Liver (tissue), 9 donors: ENCODE data around the gene BLTP2. TPM values are rescaled to one million over a fixed set of nuclear protein-coding genes. Genes with fewer than 3 reads are reported as not detected.

Experiments used
- DNase-seq: peaks from one replicate; pipeline ENCODE4 v3.0.0-alpha.2; 2017; ENCODE audit warnings: low spot score
- H3K27ac ChIP-seq, 2 donors: one replicate each; pipeline ENCODE4 v1.7.0; 2013; ENCODE audit warnings: inconsistent platforms in 2 of 2, low read length in 2 of 2, control low read depth in 1 of 2, low read depth in 1 of 2, mild to moderate bottlenecking in 1 of 2
- H3K27me3 ChIP-seq, 4 donors: one replicate each; pipeline versions ENCODE4 v1.6.1 to v1.7.0; 2013; ENCODE audit warnings: low read length in 3 of 4, inconsistent platforms in 1 of 4, mild to moderate bottlenecking in 1 of 4, moderate library complexity in 1 of 4; ENCODE audit not compliant: control insufficient read depth in 4 of 4, insufficient read depth in 4 of 4
- H3K36me3 ChIP-seq, 4 donors: one replicate each; pipeline versions ENCODE4 v1.6.1 to v1.7.0; 2013; ENCODE audit warnings: low read length in 3 of 4, mild to moderate bottlenecking in 3 of 4, low read depth in 1 of 4, moderate library complexity in 1 of 4; ENCODE audit not compliant: control insufficient read depth in 4 of 4, insufficient read depth in 3 of 4
- H3K4me1 ChIP-seq, 4 donors: one replicate each; pipeline versions ENCODE4 v1.6.1 to v1.7.0; 2013; ENCODE audit warnings: low read length in 3 of 4, mild to moderate bottlenecking in 3 of 4, moderate library complexity in 1 of 4; ENCODE audit not compliant: control insufficient read depth in 4 of 4, insufficient read depth in 4 of 4
- H3K4me3 ChIP-seq, 3 donors: one replicate each; pipeline versions ENCODE4 v1.6.1 to v1.7.0; 2013; ENCODE audit warnings: low read length in 3 of 3, control low read depth in 1 of 3, low read depth in 1 of 3, mild to moderate bottlenecking in 1 of 3
- H3K9ac ChIP-seq, 2 donors: one replicate each; pipeline ENCODE4 v1.7.0; 2013; ENCODE audit warnings: low read length in 2 of 2, mild to moderate bottlenecking in 2 of 2, moderate library complexity in 2 of 2, control low read depth in 1 of 2, low read depth in 1 of 2
- H3K9me3 ChIP-seq, 4 donors: one replicate each; pipeline versions ENCODE4 v1.6.1 to v1.7.0; 2013; ENCODE audit warnings: low read length in 3 of 4; ENCODE audit not compliant: control insufficient read depth in 4 of 4
- EGR1 ChIP-seq, 2 donors: IDR thresholded peaks; 2 replicates each; pipeline ENCODE4 v1.6.1; 2016 to 2018; ENCODE audit warnings: antibody characterized with exemption in 2 of 2, low read depth in 2 of 2
- FOXA1 ChIP-seq: IDR thresholded peaks from 2 replicates; pipeline ENCODE4 v1.6.1; 2016; ENCODE audit warnings: antibody characterized with exemption
- FOXA2 ChIP-seq: IDR thresholded peaks from 2 replicates; pipeline ENCODE4 v1.6.1; 2016; ENCODE audit warnings: antibody characterized with exemption
- GABPA ChIP-seq, 2 donors: IDR thresholded peaks in 1 of 2; conservative IDR thresholded peaks in 1 of 2; 2 replicates each; pipeline ENCODE4 v1.6.1; 2016; ENCODE audit warnings: antibody characterized with exemption in 2 of 2, mild to moderate bottlenecking in 1 of 2, moderate library complexity in 1 of 2
- HNF4A ChIP-seq, 2 donors: conservative IDR thresholded peaks; 2 replicates each; pipeline ENCODE4 v1.6.1; 2016; ENCODE audit warnings: antibody characterized with exemption in 2 of 2, mild to moderate bottlenecking in 2 of 2
- HNF4G ChIP-seq: IDR thresholded peaks from 2 replicates; pipeline ENCODE4 v1.6.1; 2016; ENCODE audit warnings: antibody characterized with exemption
- JUND ChIP-seq, 2 donors: IDR thresholded peaks; 2 replicates each; pipeline ENCODE4 v1.6.1; 2016; ENCODE audit warnings: antibody characterized with exemption in 2 of 2
- NR2F2 ChIP-seq: IDR thresholded peaks from 2 replicates; pipeline ENCODE4 v1.6.1; 2016; ENCODE audit warnings: antibody characterized with exemption
- RAD21 ChIP-seq, 2 donors: IDR thresholded peaks; 2 replicates each; pipeline ENCODE4 v1.6.1; 2016; ENCODE audit warnings: antibody characterized with exemption in 2 of 2, mild to moderate bottlenecking in 2 of 2
- RXRA ChIP-seq, 2 donors: IDR thresholded peaks; 2 replicates each; pipeline ENCODE4 v1.6.1; 2017 to 2018; ENCODE audit warnings: antibody characterized with exemption in 2 of 2, mild to moderate bottlenecking in 1 of 2
- SP1 ChIP-seq: IDR thresholded peaks from 2 replicates; pipeline ENCODE4 v1.6.1; 2018; ENCODE audit warnings: antibody characterized with exemption, mild to moderate bottlenecking
- TAF1 ChIP-seq: conservative IDR thresholded peaks from 2 replicates; pipeline ENCODE4 v1.6.1; 2016; ENCODE audit warnings: antibody characterized with exemption, mild to moderate bottlenecking
- WGBS: extraction: QIAGEN DNeasy Blood & Tissue Kit; methylation state at CpG from one replicate; pipeline ENCODE4 v1.1.7; 2013; 5-methylcytosine and 5-hydroxymethylcytosine counted together
- polyA plus RNA-seq, 2 donors: library from polyadenylated mRNA; stranded (reverse) in 1 of 2; unstranded in 1 of 2; fragments of 200-250 nt in 1 of 2; fragments of >200 nt in 1 of 2; fragmentation: Nextera tagmentation in 1 of 2; extraction: Ambion mirVana in 1 of 2; gene quantifications; one replicate each; pipeline versions ENCODE4 v1.2.1 to v1.2.3, GENCODE V29; 2013 to 2015
- total RNA-seq, 2 donors: library from RNA; depleted of rRNA; stranded (reverse); fragments of >200 nt; gene quantifications; one replicate each; pipeline ENCODE4 v1.2.3, GENCODE V29; 2014
- TF ChIP-seq, protein P1 (sequence below): IDR thresholded peaks from 2 replicates; pipeline ENCODE4 v1.6.1; 2016; ENCODE audit warnings: antibody characterized with exemption
- TF ChIP-seq, protein P2 (sequence below): fragments of 150-350 bp; IDR thresholded peaks from 2 replicates; pipeline ENCODE4 v1.5.1; 2017; ENCODE audit warnings: improper control_type of control experiment, low read depth, low read length; ENCODE audit not compliant: missing input control
- TF ChIP-seq, protein P3 (sequence below): IDR thresholded peaks from 2 replicates; pipeline ENCODE4 v1.6.1; 2016; ENCODE audit warnings: antibody characterized with exemption
- TF ChIP-seq, protein P4 (sequence below): IDR thresholded peaks from 2 replicates; pipeline ENCODE4 v1.6.1; 2016; ENCODE audit warnings: antibody characterized with exemption, mild to moderate bottlenecking
- TF ChIP-seq, protein P5 (sequence below): IDR thresholded peaks from 2 replicates; pipeline ENCODE4 v1.6.1; 2016; ENCODE audit warnings: antibody characterized with exemption
- donor health status: healthy.
- donor health status: healthy.
- donor health status: healthy.
- donor health status: healthy.
- donor health status: healthy.

Gene BLTP2
- total and polyA plus RNA-seq, 4 donors = 24.8 to 122 (median 34.9) TPM

DNA sequence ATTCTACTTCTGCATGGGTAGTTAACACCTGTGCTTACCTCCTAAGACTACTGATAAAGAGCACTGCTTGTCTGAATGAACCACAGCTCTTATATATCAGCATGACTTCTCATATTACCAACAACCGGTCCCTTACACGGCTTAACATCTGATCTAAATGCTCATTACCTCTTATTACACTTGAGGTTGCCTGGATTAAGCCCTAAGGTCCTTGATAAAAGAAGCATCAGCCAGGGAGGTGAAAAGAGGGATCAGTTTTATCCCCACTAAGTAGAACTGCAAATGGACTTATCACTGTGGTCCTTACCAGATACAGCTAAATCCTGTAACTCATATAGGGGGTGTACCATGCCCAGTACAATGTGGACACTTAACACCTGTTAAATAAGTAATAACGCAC is 22.8 kb downstream of the BLTP2 start:
- 96% methylated on average over 3 of the region's 3 CpGs for WGBS
- no peak for TF ChIP-seq EGR1 (IDR thresholded peaks at IDR 0.05; ENCODE audit: low read depth in 2 of 2)
- TF ChIP-seq, protein P1, sequence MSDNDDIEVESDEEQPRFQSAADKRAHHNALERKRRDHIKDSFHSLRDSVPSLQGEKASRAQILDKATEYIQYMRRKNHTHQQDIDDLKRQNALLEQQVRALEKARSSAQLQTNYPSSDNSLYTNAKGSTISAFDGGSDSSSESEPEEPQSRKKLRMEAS = no peak
- no peak for TF ChIP-seq FOXA2
- TF ChIP-seq, protein P2, sequence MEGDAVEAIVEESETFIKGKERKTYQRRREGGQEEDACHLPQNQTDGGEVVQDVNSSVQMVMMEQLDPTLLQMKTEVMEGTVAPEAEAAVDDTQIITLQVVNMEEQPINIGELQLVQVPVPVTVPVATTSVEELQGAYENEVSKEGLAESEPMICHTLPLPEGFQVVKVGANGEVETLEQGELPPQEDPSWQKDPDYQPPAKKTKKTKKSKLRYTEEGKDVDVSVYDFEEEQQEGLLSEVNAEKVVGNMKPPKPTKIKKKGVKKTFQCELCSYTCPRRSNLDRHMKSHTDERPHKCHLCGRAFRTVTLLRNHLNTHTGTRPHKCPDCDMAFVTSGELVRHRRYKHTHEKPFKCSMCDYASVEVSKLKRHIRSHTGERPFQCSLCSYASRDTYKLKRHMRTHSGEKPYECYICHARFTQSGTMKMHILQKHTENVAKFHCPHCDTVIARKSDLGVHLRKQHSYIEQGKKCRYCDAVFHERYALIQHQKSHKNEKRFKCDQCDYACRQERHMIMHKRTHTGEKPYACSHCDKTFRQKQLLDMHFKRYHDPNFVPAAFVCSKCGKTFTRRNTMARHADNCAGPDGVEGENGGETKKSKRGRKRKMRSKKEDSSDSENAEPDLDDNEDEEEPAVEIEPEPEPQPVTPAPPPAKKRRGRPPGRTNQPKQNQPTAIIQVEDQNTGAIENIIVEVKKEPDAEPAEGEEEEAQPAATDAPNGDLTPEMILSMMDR = no peak
- TF ChIP-seq, protein P3, sequence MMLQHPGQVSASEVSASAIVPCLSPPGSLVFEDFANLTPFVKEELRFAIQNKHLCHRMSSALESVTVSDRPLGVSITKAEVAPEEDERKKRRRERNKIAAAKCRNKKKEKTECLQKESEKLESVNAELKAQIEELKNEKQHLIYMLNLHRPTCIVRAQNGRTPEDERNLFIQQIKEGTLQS = no peak
- TF ChIP-seq NR2F2 = no peak
- TF ChIP-seq, protein P4, sequence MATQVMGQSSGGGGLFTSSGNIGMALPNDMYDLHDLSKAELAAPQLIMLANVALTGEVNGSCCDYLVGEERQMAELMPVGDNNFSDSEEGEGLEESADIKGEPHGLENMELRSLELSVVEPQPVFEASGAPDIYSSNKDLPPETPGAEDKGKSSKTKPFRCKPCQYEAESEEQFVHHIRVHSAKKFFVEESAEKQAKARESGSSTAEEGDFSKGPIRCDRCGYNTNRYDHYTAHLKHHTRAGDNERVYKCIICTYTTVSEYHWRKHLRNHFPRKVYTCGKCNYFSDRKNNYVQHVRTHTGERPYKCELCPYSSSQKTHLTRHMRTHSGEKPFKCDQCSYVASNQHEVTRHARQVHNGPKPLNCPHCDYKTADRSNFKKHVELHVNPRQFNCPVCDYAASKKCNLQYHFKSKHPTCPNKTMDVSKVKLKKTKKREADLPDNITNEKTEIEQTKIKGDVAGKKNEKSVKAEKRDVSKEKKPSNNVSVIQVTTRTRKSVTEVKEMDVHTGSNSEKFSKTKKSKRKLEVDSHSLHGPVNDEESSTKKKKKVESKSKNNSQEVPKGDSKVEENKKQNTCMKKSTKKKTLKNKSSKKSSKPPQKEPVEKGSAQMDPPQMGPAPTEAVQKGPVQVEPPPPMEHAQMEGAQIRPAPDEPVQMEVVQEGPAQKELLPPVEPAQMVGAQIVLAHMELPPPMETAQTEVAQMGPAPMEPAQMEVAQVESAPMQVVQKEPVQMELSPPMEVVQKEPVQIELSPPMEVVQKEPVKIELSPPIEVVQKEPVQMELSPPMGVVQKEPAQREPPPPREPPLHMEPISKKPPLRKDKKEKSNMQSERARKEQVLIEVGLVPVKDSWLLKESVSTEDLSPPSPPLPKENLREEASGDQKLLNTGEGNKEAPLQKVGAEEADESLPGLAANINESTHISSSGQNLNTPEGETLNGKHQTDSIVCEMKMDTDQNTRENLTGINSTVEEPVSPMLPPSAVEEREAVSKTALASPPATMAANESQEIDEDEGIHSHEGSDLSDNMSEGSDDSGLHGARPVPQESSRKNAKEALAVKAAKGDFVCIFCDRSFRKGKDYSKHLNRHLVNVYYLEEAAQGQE = no peak
- TF ChIP-seq HNF4G = no peak
- no peak for TF ChIP-seq RAD21 (IDR thresholded peaks at IDR 0.05)
- TF ChIP-seq JUND (IDR thresholded peaks at IDR 0.05) = no peak
- no peak for TF ChIP-seq SP1
- TF ChIP-seq, protein P5, sequence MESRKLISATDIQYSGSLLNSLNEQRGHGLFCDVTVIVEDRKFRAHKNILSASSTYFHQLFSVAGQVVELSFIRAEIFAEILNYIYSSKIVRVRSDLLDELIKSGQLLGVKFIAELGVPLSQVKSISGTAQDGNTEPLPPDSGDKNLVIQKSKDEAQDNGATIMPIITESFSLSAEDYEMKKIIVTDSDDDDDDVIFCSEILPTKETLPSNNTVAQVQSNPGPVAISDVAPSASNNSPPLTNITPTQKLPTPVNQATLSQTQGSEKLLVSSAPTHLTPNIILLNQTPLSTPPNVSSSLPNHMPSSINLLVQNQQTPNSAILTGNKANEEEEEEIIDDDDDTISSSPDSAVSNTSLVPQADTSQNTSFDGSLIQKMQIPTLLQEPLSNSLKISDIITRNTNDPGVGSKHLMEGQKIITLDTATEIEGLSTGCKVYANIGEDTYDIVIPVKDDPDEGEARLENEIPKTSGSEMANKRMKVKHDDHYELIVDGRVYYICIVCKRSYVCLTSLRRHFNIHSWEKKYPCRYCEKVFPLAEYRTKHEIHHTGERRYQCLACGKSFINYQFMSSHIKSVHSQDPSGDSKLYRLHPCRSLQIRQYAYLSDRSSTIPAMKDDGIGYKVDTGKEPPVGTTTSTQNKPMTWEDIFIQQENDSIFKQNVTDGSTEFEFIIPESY = no peak
- DNase-seq = no peak
- Histone ChIP-seq H3K9ac (no peak overlapping the region), H3K27ac (no peak overlapping the region), H3K4me3 (no peak overlapping the region), H3K27me3 (no peaks in the 10 kb centered on the region), H3K4me1 (peaks cover 8 to 38% (median 30%) of the 10 kb centered on the region in 4 donors), H3K36me3 (peaks cover 5 to 46% (median 41%) of the 10 kb centered on the region in 4 donors), H3K9me3 (no peaks in the 10 kb centered on the region)

DNA sequence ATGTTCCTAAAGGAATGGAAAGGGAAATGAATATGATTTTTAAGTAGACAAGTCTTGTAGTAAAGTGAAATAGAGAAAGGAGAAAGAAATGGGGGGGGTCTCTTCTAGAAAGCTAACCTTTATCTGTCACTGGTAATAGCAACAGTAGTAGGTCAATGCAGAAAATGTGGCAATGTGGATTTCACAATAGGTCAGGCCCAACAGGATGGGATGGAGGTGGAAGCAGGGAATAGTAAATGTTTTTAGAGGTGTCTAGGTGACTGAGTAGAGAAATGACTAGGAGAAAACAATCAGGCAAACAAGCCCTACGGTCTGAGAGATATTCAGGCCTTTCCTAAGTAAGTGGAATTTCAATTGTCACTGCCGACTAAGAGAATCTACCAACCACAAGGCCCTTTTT is 24.9 kb downstream of the BLTP2 start:
- DNase-seq = no peak
- no peaks in the 10 kb centered on the region for H3K27me3 ChIP-seq
- H3K9ac ChIP-seq = no peak overlapping the region
- H3K4me1 ChIP-seq = peaks cover 6 to 29% (median 23%) of the 10 kb centered on the region in 4 donors
- peaks cover 12 to 68% (median 61%) of the 10 kb centered on the region in 4 donors for H3K36me3 ChIP-seq
- WGBS = 38% methylated on average over 2 of the region's 2 CpGs
- no peaks in the 10 kb centered on the region for H3K9me3 ChIP-seq
- H3K4me3 ChIP-seq = no peak overlapping the region
- H3K27ac ChIP-seq = peak overlapping the region; percentile 76 to 90
- no peak for TF ChIP-seq FOXA1
- TF ChIP-seq TAF1 = no peak
- TF ChIP-seq RXRA (IDR thresholded peaks at IDR 0.05) = peak; percentile 47 to 76
- TF ChIP-seq FOXA2 = peak; percentile 39
- TF ChIP-seq, protein P4 = peak; percentile 40
- TF ChIP-seq HNF4A (conservative IDR thresholded peaks at IDR 0.05) = peak; percentile 48 to 63
- TF ChIP-seq JUND (IDR thresholded peaks at IDR 0.05) = peak in 1 of 2 donors; percentile 37
- TF ChIP-seq NR2F2 = peak; percentile 47
- no peak for TF ChIP-seq GABPA (IDR thresholded peaks at IDR 0.05 in 1 of 2, conservative IDR thresholded peaks at IDR 0.05 in 1 of 2)
- TF ChIP-seq, protein P1 = peak; percentile 25
- TF ChIP-seq, protein P2 = no peak
- peak; percentile 20 to 36 for TF ChIP-seq RAD21 (IDR thresholded peaks at IDR 0.05)
